CD4-positive, alpha-beta T cell treated with Interleukin-15 for 1 hour (primary cell): ENCODE data around the gene TMEM209.

Experiments used
- DNase-seq: peaks from one replicate; pipeline ENCODE4 v3.0.0-alpha.2; 2020

TMEM209 gene

GRCh38 chr7:130118801-130119200 lies 86.4 kb downstream of the TMEM209 start:
- no peak for DNase-seq

DNA sequence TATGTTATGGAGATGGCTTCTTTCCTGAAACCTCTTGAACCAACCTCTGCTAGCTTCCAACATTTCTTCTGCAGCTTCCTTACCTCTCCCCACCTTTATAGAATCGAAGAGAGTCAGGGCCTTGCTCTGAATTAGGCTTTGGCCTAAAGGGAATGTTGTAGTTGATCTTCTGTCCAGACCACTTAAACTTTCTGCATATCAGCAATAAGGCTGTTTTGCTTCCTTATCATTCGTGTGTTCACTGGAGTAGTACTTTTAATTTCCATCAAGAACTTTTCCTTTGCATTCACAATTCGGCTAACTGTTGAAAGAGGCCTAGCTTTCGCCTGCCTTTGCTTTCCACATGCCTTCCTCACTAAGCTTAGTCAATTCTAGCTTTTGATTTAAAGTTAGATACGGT lies 86.9 kb downstream of the TMEM209 start:
- no peak for DNase-seq

- no peak for DNase-seq
Measured at GRCh38 chr7:130114776-130115175, 90.4 kb downstream of the TMEM209 start.
